ENCODE results near the gene ASB12.

Gene ASB12

DNA sequence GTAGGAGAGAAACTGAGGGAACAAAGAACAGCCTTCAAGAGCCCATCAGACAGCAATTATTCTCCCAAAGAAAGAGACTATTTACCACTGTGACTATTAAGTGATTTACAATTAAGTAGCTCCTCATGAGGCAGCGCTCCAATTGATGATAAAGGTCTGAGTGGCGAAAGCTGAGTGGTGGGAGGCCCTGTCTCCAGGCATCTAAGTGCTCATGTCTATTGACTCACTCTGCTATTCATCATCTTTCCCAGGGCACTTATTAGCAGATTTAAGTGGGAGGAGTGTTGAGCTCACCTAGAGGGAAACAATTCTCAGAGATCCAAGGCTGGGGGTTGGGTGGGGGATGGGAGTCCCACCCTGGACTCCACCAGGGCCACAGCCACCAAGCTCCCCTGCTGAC is 48.2 kb downstream of the ASB12 start:
- no peak for ATAC-seq
- TF ChIP-seq TCF4 (CRISPR knock-in tag; IDR thresholded peaks at IDR 0.05; ENCODE audit: borderline replicate concordance) (no peak), PATZ1 (CRISPR knock-in tag; IDR thresholded peaks at IDR 0.05; ENCODE audit: borderline replicate concordance) (no peak), ZC3H10 (CRISPR knock-in tag; IDR thresholded peaks at IDR 0.05) (no peak), ARNTL (CRISPR knock-in tag; IDR thresholded peaks at IDR 0.05; ENCODE audit: borderline replicate concordance, low read depth) (no peak), CSRNP3 (CRISPR knock-in tag; IDR thresholded peaks at IDR 0.05) (no peak), ZNF565 (CRISPR knock-in tag; conservative IDR thresholded peaks at IDR 0.05; ENCODE audit: low read depth) (no peak), ISL1 (CRISPR knock-in tag; IDR thresholded peaks at IDR 0.05) (no peak), CREB5 (CRISPR knock-in tag; IDR thresholded peaks at IDR 0.05; ENCODE audit: low read depth) (no peak), CSDC2 (CRISPR knock-in tag; IDR thresholded peaks at IDR 0.05) (no peak), RARB (CRISPR knock-in tag; IDR thresholded peaks at IDR 0.05) (no peak)

DNA sequence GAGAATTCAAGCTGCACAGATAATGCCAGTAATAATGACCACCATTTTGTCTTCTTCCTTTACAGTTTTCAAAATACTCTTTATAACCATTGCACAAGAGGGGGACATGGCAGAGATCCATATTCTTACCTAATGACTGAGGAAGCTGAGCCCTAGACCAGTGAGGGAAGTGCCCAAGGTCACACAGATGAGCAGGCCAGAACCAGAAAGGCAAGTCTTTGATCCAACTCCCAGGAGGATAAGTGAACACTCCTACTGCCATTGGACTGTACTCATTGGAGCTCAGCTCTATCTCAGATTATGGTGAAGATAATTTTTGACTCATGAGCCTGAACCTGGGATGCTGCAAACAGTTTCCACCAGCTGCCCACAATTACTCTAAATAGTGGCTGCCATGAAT is 53.5 kb downstream of the ASB12 start:
- TF ChIP-seq PPARA (CRISPR knock-in tag; IDR thresholded peaks at IDR 0.05; ENCODE audit: borderline replicate concordance) (no peak), GLIS3 (CRISPR knock-in tag; IDR thresholded peaks at IDR 0.05) (no peak), TOX (CRISPR knock-in tag; IDR thresholded peaks at IDR 0.05; ENCODE audit: borderline replicate concordance) (no peak)
- ATAC-seq, result no peak
